H1 (cell line): ENCODE results near the gene PPP1R11. TPM values are rescaled to one million over a fixed set of nuclear protein-coding genes. Genes with fewer than 3 reads are reported as not detected.
A peak's percentile ranks its signal among the peaks of the same experiment; 100 is the strongest.

Experiments
- CTCF ChIA-PET: fragments of 300-600 bp; sonication (Branson Sonifier 250); formaldehyde crosslinking; loops from one replicate; lab custom pipeline; 2021; ENCODE audit not compliant: partially characterized antibody; lab: Charles Lee
- POLR2A ChIA-PET: fragments of 300-600 bp; sonication (Branson Sonifier 250); formaldehyde crosslinking; loops from one replicate; lab custom pipeline; 2021; ENCODE audit warnings: inconsistent platforms; ENCODE audit not compliant: partially characterized antibody; lab: Charles Lee
- DNase-seq, 2 experiments: peaks; one replicate each; pipeline versions ENCODE4 v3.0.0 to v3.0.0-alpha.2; 2010 to 2022; ENCODE audit warnings: low spot score in 2 of 2, low read depth in 1 of 2, mixed read lengths in 1 of 2
- FAIRE-seq: peaks from 2 replicates; lab custom pipeline; 2011; peaks lifted over from hg19 to GRCh38; lab: Jason Lieb, UNC
- H2AFZ ChIP-seq: 2 replicates; pipeline ENCODE4 v1.8.1; 2012; ENCODE audit warnings: low read length, inconsistent platforms
- H2AK5ac ChIP-seq: 2 replicates; pipeline ENCODE4 v1.6.1; 2013; ENCODE audit warnings: low read depth, low read length
- H2BK120ac ChIP-seq: replicated peaks from 2 replicates; pipeline ENCODE3; 2013; ENCODE audit warnings: low read depth, low read length, inconsistent platforms
- H2BK12ac ChIP-seq: 2 replicates; pipeline ENCODE4 v1.6.1; 2013; ENCODE audit warnings: low read depth, low read length
- H2BK15ac ChIP-seq: 2 replicates; pipeline ENCODE4 v1.6.1; 2013; ENCODE audit warnings: low read length
- H2BK20ac ChIP-seq: 2 replicates; pipeline ENCODE4 v1.6.1; 2013; ENCODE audit warnings: low read length
- H2BK5ac ChIP-seq: 2 replicates; pipeline ENCODE4 v1.6.1; 2013; ENCODE audit warnings: low read depth, low read length
- H3K14ac ChIP-seq: 2 replicates; pipeline ENCODE4 v1.6.1; 2013; ENCODE audit warnings: inconsistent platforms; ENCODE audit not compliant: insufficient read length
- H3K18ac ChIP-seq: 2 replicates; pipeline ENCODE4 v1.6.1; 2013; ENCODE audit warnings: low read length; ENCODE audit errors: extremely low read depth
- H3K23ac ChIP-seq: 2 replicates; pipeline ENCODE4 v1.6.1; 2013; ENCODE audit warnings: inconsistent platforms; ENCODE audit not compliant: insufficient read length
- H3K23me2 ChIP-seq: 2 replicates; pipeline ENCODE4 v1.6.1; 2013; ENCODE audit warnings: low read depth, low read length
- H3K27ac ChIP-seq: 2 replicates; pipeline ENCODE4 v1.6.1; 2011; ENCODE audit warnings: low read depth, low read length, inconsistent platforms
- H3K27me3 ChIP-seq, 4 experiments: replicated peaks in 1 of 4; 1 replicate in 1 of 4; 2 replicates in 3 of 4; pipeline versions ENCODE4 v1.6.1 to v1.8.1; 2011 to 2013; ENCODE audit warnings: low read length in 3 of 4, mild to moderate bottlenecking in 3 of 4, inconsistent platforms in 2 of 4, mixed read lengths in 2 of 4, moderate library complexity in 1 of 4; ENCODE audit not compliant: control insufficient read depth in 3 of 4, insufficient read depth in 3 of 4; ENCODE audit errors: extremely low read depth in 1 of 4
- H3K36me3 ChIP-seq, 4 experiments: 2 replicates each; pipeline versions ENCODE4 v1.6.1 to v1.8.1; 2011 to 2013; ENCODE audit warnings: mild to moderate bottlenecking in 4 of 4, low read length in 3 of 4, moderate library complexity in 2 of 4, control low read depth in 1 of 4, inconsistent platforms in 1 of 4; ENCODE audit not compliant: insufficient read depth in 4 of 4, control insufficient read depth in 2 of 4
- H3K4ac ChIP-seq: replicated peaks from 2 replicates; pipeline ENCODE3; 2013; ENCODE audit warnings: low read length, low read depth, mixed read lengths, inconsistent platforms; ENCODE audit not compliant: insufficient read length
- H3K4me1 ChIP-seq, 4 experiments: replicated peaks in 1 of 4; 1 replicate in 1 of 4; 2 replicates in 3 of 4; pipeline versions ENCODE4 v1.6.1 to v1.8.1; 2011 to 2013; ENCODE audit warnings: low read length in 3 of 4, inconsistent platforms in 2 of 4, mixed read lengths in 1 of 4; ENCODE audit not compliant: insufficient read depth in 4 of 4, control insufficient read depth in 3 of 4
- H3K4me2 ChIP-seq, 2 experiments: 2 replicates each; pipeline versions ENCODE4 v1.6.1 to v1.8.1; 2011 to 2013; ENCODE audit warnings: low read depth in 2 of 2, low read length in 2 of 2, control low read depth in 1 of 2, inconsistent platforms in 1 of 2, mild to moderate bottlenecking in 1 of 2; ENCODE audit not compliant: insufficient read depth in 1 of 2
- H3K4me3 ChIP-seq, 4 experiments: fragments of 200-600, 300-600 bp in 1 of 4; sonication (generic), shearing (Covaris generic), sonication (Bioruptor Twin) in 1 of 4; 2 replicates each; pipeline versions ENCODE4 v1.5.1 to v1.8.1; 2011 to 2016; ENCODE audit warnings: low read length in 4 of 4, low read depth in 3 of 4, control low read depth in 2 of 4, inconsistent platforms in 2 of 4, mild to moderate bottlenecking in 2 of 4, mixed read lengths in 1 of 4, moderate library complexity in 1 of 4; ENCODE audit not compliant: insufficient read depth in 2 of 4; ENCODE audit errors: extremely low read depth in 1 of 4
- H3K56ac ChIP-seq: replicated peaks from 2 replicates; pipeline ENCODE3; 2013; ENCODE audit warnings: low read depth, mild to moderate bottlenecking, mixed read lengths, low read length, inconsistent platforms; ENCODE audit not compliant: insufficient read length
- H3K79me1 ChIP-seq: 2 replicates; pipeline ENCODE4 v1.6.1; 2013; ENCODE audit warnings: low read depth, low read length, control low read depth
- H3K79me2 ChIP-seq, 2 experiments: 2 replicates each; pipeline versions ENCODE4 v1.6.1 to v1.8.1; 2012 to 2013; ENCODE audit warnings: low read length in 2 of 2, mild to moderate bottlenecking in 2 of 2, inconsistent platforms in 1 of 2; ENCODE audit not compliant: insufficient read depth in 2 of 2, control insufficient read depth in 1 of 2
- H3K9ac ChIP-seq, 4 experiments: replicated peaks in 1 of 4; 1 replicate in 1 of 4; 2 replicates in 3 of 4; pipeline versions ENCODE4 v1.6.1 to v1.8.1; 2011 to 2013; ENCODE audit warnings: low read depth in 3 of 4, low read length in 3 of 4, control low read depth in 2 of 4, mild to moderate bottlenecking in 2 of 4, moderate library complexity in 2 of 4, inconsistent platforms in 1 of 4; ENCODE audit errors: extremely low read depth in 1 of 4
- H3K9me3 ChIP-seq, 2 experiments: 2 replicates each; pipeline versions ENCODE4 v1.6.1 to v1.8.1; 2012 to 2013; ENCODE audit warnings: mild to moderate bottlenecking in 2 of 2, moderate library complexity in 2 of 2, control low read depth in 1 of 2, inconsistent platforms in 1 of 2, low read depth in 1 of 2, low read length in 1 of 2, mixed read lengths in 1 of 2; ENCODE audit not compliant: insufficient read depth in 2 of 2
- H4K20me1 ChIP-seq, 2 experiments: replicated peaks in 1 of 2; 2 replicates each; pipeline versions ENCODE3 to v1.8.1; 2011 to 2013; ENCODE audit warnings: inconsistent platforms in 2 of 2, low read length in 2 of 2, mild to moderate bottlenecking in 1 of 2; ENCODE audit not compliant: insufficient read depth in 2 of 2, control insufficient read depth in 1 of 2
- H4K5ac ChIP-seq: 2 replicates; pipeline ENCODE4 v1.6.1; 2013; ENCODE audit warnings: low read length, low read depth, mixed read lengths, inconsistent platforms; ENCODE audit not compliant: insufficient read length
- H4K8ac ChIP-seq: 2 replicates; pipeline ENCODE4 v1.8.0; 2013; ENCODE audit warnings: mild to moderate bottlenecking, moderate library complexity, low read length, inconsistent platforms; ENCODE audit not compliant: insufficient read depth; ENCODE audit errors: extremely low read depth
- H4K91ac ChIP-seq: replicated peaks from 2 replicates; pipeline ENCODE3; 2013; ENCODE audit warnings: low read length, mixed read lengths, inconsistent platforms; ENCODE audit not compliant: insufficient read length
- ASH2L ChIP-seq: fragments of 200-600, 300-600 bp; sonication (generic); IDR thresholded peaks from one replicate; pipeline ENCODE4 v1.7.1; 2017; ENCODE audit warnings: low read length
- BACH1 ChIP-seq: IDR thresholded peaks from 2 replicates; pipeline ENCODE4 v1.6.1; 2012; ENCODE audit warnings: low read length, improper control_type of control experiment
- CREB1 ChIP-seq: IDR thresholded peaks from 2 replicates; pipeline ENCODE4 v1.6.1; 2012; ENCODE audit warnings: inconsistent platforms
- EGR1 ChIP-seq: IDR thresholded peaks from 2 replicates; pipeline ENCODE4 v1.6.1; 2011; ENCODE audit warnings: low read depth, low read length, borderline replicate concordance
- RXRA ChIP-seq: IDR thresholded peaks from 2 replicates; pipeline ENCODE4 v1.6.1; 2011; ENCODE audit warnings: low read depth, mild to moderate bottlenecking, low read length, moderate library complexity; ENCODE audit not compliant: insufficient read depth
- SIN3A ChIP-seq, 2 experiments: IDR thresholded peaks in 1 of 2; conservative IDR thresholded peaks in 1 of 2; 2 replicates each; pipeline ENCODE4 v1.6.1; 2011 to 2012; ENCODE audit warnings: low read length in 2 of 2, improper control_type of control experiment in 1 of 2, low read depth in 1 of 2, mild to moderate bottlenecking in 1 of 2
- SRF ChIP-seq: IDR thresholded peaks from 2 replicates; pipeline ENCODE4 v1.6.1; 2011; ENCODE audit warnings: mild to moderate bottlenecking, low read depth, low read length, moderate library complexity
- SUZ12 ChIP-seq: fragments of 200-600 bp; sonication (generic); IDR thresholded peaks from 2 replicates; pipeline ENCODE4 v1.6.1; 2012; ENCODE audit warnings: mild to moderate bottlenecking, inconsistent platforms, low read length, moderate library complexity, mixed read lengths
- TCF12 ChIP-seq: IDR thresholded peaks from 2 replicates; pipeline ENCODE4 v1.6.1; 2011; ENCODE audit warnings: low read depth, mild to moderate bottlenecking, low read length
- WGBS, 2 experiments: shearing (Covaris generic) in 1 of 2; methylation state at CpG; one replicate each; pipeline versions ENCODE4 v1.1.6 to v1.1.7; 2013 to 2015; ENCODE audit warnings: low lambda C conversion rate in 2 of 2, mixed read lengths in 2 of 2, inconsistent platforms in 1 of 2, low coverage in 1 of 2, missing lambda C conversion rate in 1 of 2; ENCODE audit not compliant: insufficient replicate concordance in 2 of 2, insufficient coverage in 1 of 2, insufficient read length in 1 of 2; ENCODE audit errors: extremely low coverage in 1 of 2, missing lambda C conversion rate in 1 of 2; 5-methylcytosine and 5-hydroxymethylcytosine counted together
- polyA plus RNA-seq, 7 experiments: library from polyadenylated mRNA; depleted of rRNA in 3 of 7; stranded (reverse) in 5 of 7; unstranded in 2 of 7; fragments of >200 nt in 5 of 7; fragments of 200-250 nt in 2 of 7; gene quantifications; 1 replicate in 5 of 7; 2 replicates in 1 of 7; 4 replicates in 1 of 7; pipeline versions ENCODE4 v1.2.1 to v1.2.3, GENCODE V29; 2011 to 2013; ENCODE audit warnings: missing spikeins in 2 of 7, mixed read lengths in 2 of 7
- total RNA-seq: library from RNA; stranded (reverse); fragmentation: NEBNext Ultra II Directional; extraction: Animal tissue kit (Norgen Biotek cat#: 25700); gene quantifications from 2 replicates; pipeline ENCODE4 v1.2.1, GENCODE V29; 2021
- TF ChIP-seq, protein P1 (sequence below): IDR thresholded peaks from 2 replicates; pipeline ENCODE4 v1.6.1; 2012; ENCODE audit warnings: inconsistent platforms

Gene PPP1R11
- total and polyA plus RNA-seq, 2 of the 8 experiments (the other 6 are each of a cell fraction or from before 2014, with no cell fraction given): 26.1 to 32.8 TPM

GRCh38 chr6:30100585-30101443 lies 33.8 kb downstream of the PPP1R11 start:
- Histone ChIP-seq H3K23ac (no peak overlapping the region), H3K9ac (no peak overlapping the region; a peak in 1 of 7 replicates), H2BK5ac (no peak overlapping the region), H3K18ac (peak overlapping the region; percentile 15; the same call in 1 of the 2 replicates), H3K79me1 (no peaks in the 10 kb centered on the region), H4K91ac (no peak overlapping the region), H3K36me3 (no peaks in the 10 kb centered on the region), H3K23me2 (peaks cover 10% of the 10 kb centered on the region), H3K4me3 (peak overlapping the region; percentile 36 to 65 (median 44)), H3K9me3 (no peaks in the 10 kb centered on the region), H3K56ac (no peak overlapping the region), H4K8ac (no peak overlapping the region; the same call in 1 of the 2 replicates), H3K27ac (no peak overlapping the region), H2BK12ac (no peak overlapping the region; the same call in 1 of the 2 replicates), H2AFZ (peak overlapping the region; percentile 55; the same call in 1 of the 2 replicates), H4K5ac (no peak overlapping the region), H3K4me2 (peak overlapping the region; percentile 69 to 79), H4K20me1 (no peaks in the 10 kb centered on the region), H3K14ac (no peak overlapping the region), H2BK20ac (no peak overlapping the region), H3K79me2 (no peaks in the 10 kb centered on the region), H3K4me1 (peaks cover 3 to 15% (median 9%) of the 10 kb centered on the region in 4 experiments; a peak in 6 of 7 replicates), H2BK120ac (no peak overlapping the region), H2AK5ac (no peak overlapping the region), H2BK15ac (0 out of 2 replicates have a peak overlapping the region, but pooled peaks have one; percentile 32), H3K4ac (no peak overlapping the region), H3K27me3 (peaks cover 32 to 71% (median 64%) of the 10 kb centered on the region in 4 experiments)
- 5% methylated on average over 43 of the region's 47 CpGs; no CpG with 5 or more reads in 1 of the 2 experiments for WGBS, 2 experiments
- DNase-seq (peak in 1 of 2 experiments; percentile 73), FAIRE-seq (no peak)
- POLR2A ChIA-PET: interaction anchor here (0.6 to 1.6 kb wide), 5 partner anchors 8 to 1061 kb away, joined by 3 to 9 read pairs (median 6); partner anchors contain the start of genes POLR1H and PPP1R11
- CTCF ChIA-PET: interaction anchor here (1.0 to 2.9 kb wide), 8 partner anchors 12 to 87 kb away, joined by 3 to 22 read pairs (median 9); partner anchors contain the start of gene RNF39
- peak; percentile 72; the same call in 1 of the 2 replicates for TF ChIP-seq SUZ12
- no peak for TF ChIP-seq SIN3A (conservative IDR thresholded peaks at IDR 0.05 in 1 of 2, IDR thresholded peaks at IDR 0.05 in 1 of 2; ENCODE audit: low read depth in 1 of 2, low read length in 2 of 2)
- 0 out of 2 replicates have a peak, but pooled peaks have one; percentile 17 for TF ChIP-seq TCF12
- TF ChIP-seq RXRA: no peak
- TF ChIP-seq SRF: no peak
- no peak for TF ChIP-seq EGR1
- TF ChIP-seq ASH2L: peak; percentile 16
- TF ChIP-seq CREB1: no peak
- TF ChIP-seq, protein P1, sequence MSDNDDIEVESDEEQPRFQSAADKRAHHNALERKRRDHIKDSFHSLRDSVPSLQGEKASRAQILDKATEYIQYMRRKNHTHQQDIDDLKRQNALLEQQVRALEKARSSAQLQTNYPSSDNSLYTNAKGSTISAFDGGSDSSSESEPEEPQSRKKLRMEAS: peak; percentile 78
- TF ChIP-seq BACH1: no peak
